ENCODE data around the gene ATP6V0E2.

The ATP6V0E2 gene

DNA sequence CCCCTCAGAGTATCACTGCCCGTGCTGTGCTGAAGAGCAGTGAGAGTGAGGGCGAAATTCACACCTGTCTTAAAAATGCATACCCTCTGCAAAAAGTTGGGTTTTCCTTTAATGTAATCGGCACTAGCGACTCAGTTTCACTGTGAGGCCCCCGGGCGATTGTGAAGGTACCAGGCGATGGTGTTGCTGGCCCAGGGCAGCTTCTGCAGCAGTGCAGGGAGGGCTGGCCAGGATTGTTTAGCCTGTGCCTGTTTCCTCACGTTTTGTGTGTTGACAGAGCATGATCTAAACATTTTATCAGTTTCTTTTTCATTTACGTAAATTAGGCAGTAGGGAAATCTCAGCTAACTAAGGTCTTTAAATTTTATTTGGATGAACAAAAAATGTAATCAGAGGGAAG, 22.3 kb upstream of the ATP6V0E2 start:
- no peaks in the 10 kb centered on the region for H3K79me2 ChIP-seq (ENCODE audit: low read length)
- no peak overlapping the region for H3K27ac ChIP-seq (ENCODE audit: low read length)
- H3K4me2 ChIP-seq (ENCODE audit: low read length): no peak overlapping the region

DNA sequence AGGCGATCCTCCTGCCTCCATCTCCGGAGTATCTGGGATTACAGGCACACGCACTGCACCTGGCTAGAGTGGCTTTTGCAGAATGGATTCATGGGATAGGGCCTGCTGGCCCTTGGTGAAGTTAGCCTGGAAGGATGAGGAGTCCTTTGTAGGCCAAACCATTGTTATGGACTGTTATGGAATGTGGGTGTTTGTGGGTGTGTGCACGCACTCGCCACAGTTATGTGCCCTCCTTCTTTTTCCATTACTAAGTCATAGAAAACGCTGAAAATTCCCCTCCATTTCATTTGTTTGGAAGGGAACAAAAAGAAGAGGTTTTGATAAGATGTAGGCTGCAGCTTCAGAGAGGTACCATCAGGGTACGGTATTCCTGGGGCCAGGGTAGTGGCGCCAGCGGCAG, 20.6 kb upstream of the ATP6V0E2 start:
- H3K4me1 ChIP-seq (ENCODE audit: low read length): no peaks in the 10 kb centered on the region; the same call in 1 of the 2 replicates
- H2AFZ ChIP-seq (ENCODE audit: low read depth, low read length): no peak overlapping the region
- H3K9me3 ChIP-seq (ENCODE audit: insufficient read depth, low read length): no peaks in the 10 kb centered on the region
- no peaks in the 10 kb centered on the region for H3K27me3 ChIP-seq (ENCODE audit: low read depth, low read length)
- TF ChIP-seq EZH2phosphoT487 (IDR thresholded peaks at IDR 0.05; ENCODE audit: low read depth): no peak
- TF ChIP-seq, protein P1, sequence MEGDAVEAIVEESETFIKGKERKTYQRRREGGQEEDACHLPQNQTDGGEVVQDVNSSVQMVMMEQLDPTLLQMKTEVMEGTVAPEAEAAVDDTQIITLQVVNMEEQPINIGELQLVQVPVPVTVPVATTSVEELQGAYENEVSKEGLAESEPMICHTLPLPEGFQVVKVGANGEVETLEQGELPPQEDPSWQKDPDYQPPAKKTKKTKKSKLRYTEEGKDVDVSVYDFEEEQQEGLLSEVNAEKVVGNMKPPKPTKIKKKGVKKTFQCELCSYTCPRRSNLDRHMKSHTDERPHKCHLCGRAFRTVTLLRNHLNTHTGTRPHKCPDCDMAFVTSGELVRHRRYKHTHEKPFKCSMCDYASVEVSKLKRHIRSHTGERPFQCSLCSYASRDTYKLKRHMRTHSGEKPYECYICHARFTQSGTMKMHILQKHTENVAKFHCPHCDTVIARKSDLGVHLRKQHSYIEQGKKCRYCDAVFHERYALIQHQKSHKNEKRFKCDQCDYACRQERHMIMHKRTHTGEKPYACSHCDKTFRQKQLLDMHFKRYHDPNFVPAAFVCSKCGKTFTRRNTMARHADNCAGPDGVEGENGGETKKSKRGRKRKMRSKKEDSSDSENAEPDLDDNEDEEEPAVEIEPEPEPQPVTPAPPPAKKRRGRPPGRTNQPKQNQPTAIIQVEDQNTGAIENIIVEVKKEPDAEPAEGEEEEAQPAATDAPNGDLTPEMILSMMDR (IDR thresholded peaks at IDR 0.05; ENCODE audit: low read depth, low read length): no peak
- no peak overlapping the region for H3K27ac ChIP-seq (ENCODE audit: low read length)
- no peaks in the 10 kb centered on the region for H4K20me1 ChIP-seq (ENCODE audit: insufficient read depth, low read length)
- H3K9ac ChIP-seq (ENCODE audit: low read length): no peak overlapping the region
- H3K79me2 ChIP-seq (ENCODE audit: low read length): no peaks in the 10 kb centered on the region
- no peaks in the 10 kb centered on the region for H3K36me3 ChIP-seq (replicated peaks; ENCODE audit: low read depth, low read length)
- no peak overlapping the region for H3K4me3 ChIP-seq (ENCODE audit: low read length)
- H3K4me2 ChIP-seq (ENCODE audit: low read length): no peak overlapping the region

More for the DNA sequence above, 22.3 kb upstream of the ATP6V0E2 start:
- H2AFZ ChIP-seq (ENCODE audit: low read depth, low read length): no peak overlapping the region
- peaks cover 11% of the 10 kb centered on the region for H3K4me1 ChIP-seq (ENCODE audit: low read length)
- TF ChIP-seq, protein P1 (IDR thresholded peaks at IDR 0.05; ENCODE audit: low read depth, low read length): no peak
- no peak for TF ChIP-seq EZH2phosphoT487 (IDR thresholded peaks at IDR 0.05; ENCODE audit: low read depth)
- no peaks in the 10 kb centered on the region for H4K20me1 ChIP-seq (ENCODE audit: insufficient read depth, low read length)
- no peaks in the 10 kb centered on the region for H3K27me3 ChIP-seq (ENCODE audit: low read depth, low read length)
- H3K36me3 ChIP-seq (replicated peaks; ENCODE audit: low read depth, low read length): no peaks in the 10 kb centered on the region
- H3K9ac ChIP-seq (ENCODE audit: low read length): no peak overlapping the region
- H3K9me3 ChIP-seq (ENCODE audit: insufficient read depth, low read length): no peaks in the 10 kb centered on the region
- no peak overlapping the region for H3K4me3 ChIP-seq (ENCODE audit: low read length)

DNA sequence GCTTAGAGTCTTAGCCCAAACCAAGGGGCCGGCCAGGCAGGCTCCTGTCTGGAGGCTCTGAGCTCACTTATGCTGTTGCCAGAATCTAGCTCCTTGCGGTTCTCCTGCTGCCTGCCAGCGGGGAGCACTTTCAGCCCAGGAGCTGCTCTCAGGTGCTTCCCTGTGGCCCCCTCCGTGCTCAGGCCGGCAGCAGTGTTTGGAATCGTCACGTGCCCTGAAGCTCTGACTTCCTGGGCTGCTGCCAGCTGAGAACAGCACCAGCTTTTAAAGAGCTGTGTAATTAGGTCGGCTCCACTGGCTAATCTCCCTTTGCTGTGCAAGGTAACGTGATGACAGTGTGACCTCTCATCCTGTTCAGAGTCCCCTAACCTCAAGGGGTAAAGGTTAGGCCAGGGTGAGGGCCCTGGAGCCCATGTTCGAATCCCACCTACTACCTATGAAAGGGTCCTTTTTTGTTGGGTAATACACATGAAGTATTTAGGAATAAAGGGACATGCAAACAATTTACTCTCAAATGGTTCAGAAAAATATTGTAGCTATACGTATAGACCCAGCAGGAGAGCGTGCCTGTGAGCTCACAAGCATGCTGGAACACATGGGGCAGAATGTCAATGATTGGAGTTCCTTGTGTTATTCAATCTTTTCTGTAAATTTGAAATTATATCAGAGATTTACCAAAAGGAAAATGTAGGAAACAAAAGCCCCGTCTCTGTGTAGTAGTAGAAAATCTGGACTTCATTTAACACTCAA, 19.0 kb upstream of the ATP6V0E2 start:
- Histone ChIP-seq H3K4me3 (ENCODE audit: low read length) (no peak overlapping the region), H3K27me3 (ENCODE audit: low read depth, low read length) (no peaks in the 10 kb centered on the region), H3K36me3 (replicated peaks; ENCODE audit: low read depth, low read length) (no peaks in the 10 kb centered on the region), H3K79me2 (ENCODE audit: low read length) (no peaks in the 10 kb centered on the region), H2AFZ (ENCODE audit: low read depth, low read length) (no peak overlapping the region), H4K20me1 (ENCODE audit: insufficient read depth, low read length) (no peaks in the 10 kb centered on the region), H3K27ac (ENCODE audit: low read length) (no peak overlapping the region), H3K4me1 (ENCODE audit: low read length) (no peaks in the 10 kb centered on the region; the same call in 1 of the 2 replicates), H3K4me2 (ENCODE audit: low read length) (no peak overlapping the region), H3K9me3 (ENCODE audit: insufficient read depth, low read length) (no peaks in the 10 kb centered on the region), H3K9ac (ENCODE audit: low read length) (no peak overlapping the region)
- no peak for TF ChIP-seq EZH2phosphoT487 (IDR thresholded peaks at IDR 0.05; ENCODE audit: low read depth)

DNA sequence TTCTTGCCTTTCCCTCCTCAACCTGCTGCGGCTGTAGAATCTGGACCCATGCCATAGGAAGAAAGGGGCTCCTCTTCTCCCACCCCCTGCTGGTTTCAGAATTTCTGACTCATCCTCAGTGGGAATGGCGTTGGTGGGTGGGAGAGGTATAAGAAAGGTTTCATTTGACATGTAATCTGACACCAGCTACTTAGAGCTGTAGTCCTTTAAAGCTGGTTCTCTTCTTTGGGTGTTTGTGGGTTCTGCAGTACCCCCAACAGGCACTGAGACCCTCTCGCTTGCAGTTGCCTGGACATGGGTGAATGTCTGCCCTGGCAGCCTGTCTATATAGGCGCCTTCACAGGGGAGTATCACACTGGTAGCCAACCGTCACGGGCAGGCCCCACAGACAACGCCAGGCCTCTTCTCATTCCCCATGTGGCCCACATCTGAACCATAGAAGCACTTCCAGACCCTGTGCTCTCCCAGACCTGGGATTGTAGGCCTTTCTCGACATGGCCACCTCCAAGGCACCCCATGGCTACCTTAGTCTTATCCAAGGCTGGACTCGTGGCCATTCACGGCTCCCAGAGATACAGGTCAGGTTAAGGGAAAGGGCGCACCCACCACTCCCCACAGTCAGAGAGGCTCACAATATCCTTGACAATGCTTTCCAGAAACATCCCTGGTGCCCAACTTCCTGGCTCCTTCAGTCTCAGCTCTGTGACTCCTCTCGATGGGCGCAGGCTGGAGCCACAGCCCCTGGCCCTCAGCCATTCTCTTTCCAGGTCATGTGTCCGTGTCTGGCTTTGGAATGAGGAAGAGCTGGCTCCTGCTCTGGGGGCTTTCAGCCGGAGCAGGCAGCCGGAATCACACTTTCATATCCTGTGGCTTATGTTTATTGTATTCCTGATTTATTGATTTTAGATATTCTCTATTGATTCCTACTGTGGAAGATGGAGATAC, 18.1 kb upstream of the ATP6V0E2 start:
- Histone ChIP-seq H3K9ac (ENCODE audit: low read length) (no peak overlapping the region), H3K79me2 (ENCODE audit: low read length) (no peaks in the 10 kb centered on the region), H3K9me3 (ENCODE audit: insufficient read depth, low read length) (no peaks in the 10 kb centered on the region), H3K4me2 (ENCODE audit: low read length) (no peak overlapping the region), H3K27me3 (ENCODE audit: low read depth, low read length) (no peaks in the 10 kb centered on the region), H3K36me3 (replicated peaks; ENCODE audit: low read depth, low read length) (no peaks in the 10 kb centered on the region), H4K20me1 (ENCODE audit: insufficient read depth, low read length) (no peaks in the 10 kb centered on the region), H2AFZ (ENCODE audit: low read depth, low read length) (no peak overlapping the region), H3K4me1 (ENCODE audit: low read length) (no peaks in the 10 kb centered on the region; the same call in 1 of the 2 replicates), H3K27ac (ENCODE audit: low read length) (no peak overlapping the region), H3K4me3 (ENCODE audit: low read length) (no peak overlapping the region)
- TF ChIP-seq, protein P1 (IDR thresholded peaks at IDR 0.05; ENCODE audit: low read depth, low read length): no peak
- TF ChIP-seq EZH2phosphoT487 (IDR thresholded peaks at IDR 0.05; ENCODE audit: low read depth): no peak
